MM.1S (cell line): ENCODE data around the gene BICDL2.

ENCODE experiments used
- CTCF ChIP-seq: fragments of 300-600 bp; sonication (generic); IDR thresholded peaks from 2 replicates; pipeline ENCODE4 v1.5.1; 2016; ENCODE audit warnings: antibody characterized with exemption, low read length, mixed read lengths
- EZH2 ChIP-seq: fragments of 300-600 bp; sonication (generic); optimal IDR thresholded peaks from 2 replicates; pipeline ENCODE3; 2017; ENCODE audit warnings: low read depth, mild to moderate bottlenecking, antibody characterized with exemption, low read length, mixed read lengths

DNA sequence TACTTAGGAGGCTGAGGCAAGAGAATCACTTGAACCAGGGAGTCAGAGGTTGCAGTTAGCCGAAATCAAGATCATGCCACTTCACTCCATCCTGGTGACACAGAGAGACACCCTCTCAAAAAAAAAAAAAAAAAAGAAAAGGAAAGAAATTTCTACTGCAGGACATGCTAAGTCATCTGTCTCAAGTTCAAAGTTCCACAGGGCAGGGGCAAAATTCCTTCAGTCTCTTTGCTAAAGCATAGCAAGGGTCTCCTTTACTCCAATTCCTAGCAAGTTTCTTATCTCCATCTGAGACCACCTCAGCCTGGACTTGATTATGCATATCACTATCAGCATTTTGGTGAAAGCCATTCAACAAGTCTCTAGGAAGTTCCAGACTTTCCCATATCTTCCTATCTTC is 47.7 kb upstream of the BICDL2 start:
- TF ChIP-seq CTCF (no peak), EZH2 (no peak)
